GM04503 (cell line): ENCODE data around the gene TMEM258.

Experiments used
- DNase-seq: peaks from one replicate; pipeline ENCODE4 v3.0.0-alpha.2; 2012; ENCODE audit warnings: low read depth

Gene TMEM258

GRCh38 chr11:61757213-61757862 lies 35.1 kb downstream of the TMEM258 start:
- DNase-seq, result no peak

- DNase-seq, result no peak
These were observed 35.8 kb downstream of the TMEM258 start for GRCh38 chr11:61756452-61757212.

GRCh38 chr11:61756147-61756451 lies 36.3 kb downstream of the TMEM258 start:
- DNase-seq, result no peak

- DNase-seq, result no peak
These were observed 37.6 kb downstream of the TMEM258 start for GRCh38 chr11:61754534-61755482.

GRCh38 chr11:61753672-61754071 lies 38.7 kb downstream of the TMEM258 start:
- DNase-seq, result no peak

GRCh38 chr11:61752925-61753521 lies 39.4 kb downstream of the TMEM258 start:
- no peak for DNase-seq

- no peak for DNase-seq
These were observed 40.1 kb downstream of the TMEM258 start, which contains the start of gene MYRF for GRCh38 chr11:61752117-61752924. Gene MYRF (plus strand): TSS chr11:61752636. CDS start chr11:61752745, 109 bp downstream.

- no peak for DNase-seq
These were observed 41.0 kb downstream of the TMEM258 start for GRCh38 chr11:61751384-61751783.

- DNase-seq, result no peak
These were observed 41.6 kb downstream of the TMEM258 start for GRCh38 chr11:61750631-61751273.

GRCh38 chr11:61749591-61750217 lies 42.7 kb downstream of the TMEM258 start:
- no peak for DNase-seq

GRCh38 chr11:61747967-61748285 lies 44.5 kb downstream of the TMEM258 start:
- DNase-seq, result no peak

GRCh38 chr11:61747192-61747966 lies 45.0 kb downstream of the TMEM258 start:
- no peak for DNase-seq

- DNase-seq, result no peak
These were observed 45.8 kb downstream of the TMEM258 start for GRCh38 chr11:61746442-61747191.

- DNase-seq, result no peak
These were observed 46.5 kb downstream of the TMEM258 start for GRCh38 chr11:61745781-61746441.

GRCh38 chr11:61744609-61745156 lies 47.7 kb downstream of the TMEM258 start:
- DNase-seq, result no peak

- DNase-seq, result no peak
These were observed 48.2 kb downstream of the TMEM258 start for GRCh38 chr11:61744181-61744580.

GRCh38 chr11:61743486-61744095 lies 48.8 kb downstream of the TMEM258 start:
- no peak for DNase-seq

- DNase-seq, result no peak
These were observed 50.0 kb downstream of the TMEM258 start for GRCh38 chr11:61742391-61742790.
